ENCODE data around the gene JOSD1.

The JOSD1 gene

DNA sequence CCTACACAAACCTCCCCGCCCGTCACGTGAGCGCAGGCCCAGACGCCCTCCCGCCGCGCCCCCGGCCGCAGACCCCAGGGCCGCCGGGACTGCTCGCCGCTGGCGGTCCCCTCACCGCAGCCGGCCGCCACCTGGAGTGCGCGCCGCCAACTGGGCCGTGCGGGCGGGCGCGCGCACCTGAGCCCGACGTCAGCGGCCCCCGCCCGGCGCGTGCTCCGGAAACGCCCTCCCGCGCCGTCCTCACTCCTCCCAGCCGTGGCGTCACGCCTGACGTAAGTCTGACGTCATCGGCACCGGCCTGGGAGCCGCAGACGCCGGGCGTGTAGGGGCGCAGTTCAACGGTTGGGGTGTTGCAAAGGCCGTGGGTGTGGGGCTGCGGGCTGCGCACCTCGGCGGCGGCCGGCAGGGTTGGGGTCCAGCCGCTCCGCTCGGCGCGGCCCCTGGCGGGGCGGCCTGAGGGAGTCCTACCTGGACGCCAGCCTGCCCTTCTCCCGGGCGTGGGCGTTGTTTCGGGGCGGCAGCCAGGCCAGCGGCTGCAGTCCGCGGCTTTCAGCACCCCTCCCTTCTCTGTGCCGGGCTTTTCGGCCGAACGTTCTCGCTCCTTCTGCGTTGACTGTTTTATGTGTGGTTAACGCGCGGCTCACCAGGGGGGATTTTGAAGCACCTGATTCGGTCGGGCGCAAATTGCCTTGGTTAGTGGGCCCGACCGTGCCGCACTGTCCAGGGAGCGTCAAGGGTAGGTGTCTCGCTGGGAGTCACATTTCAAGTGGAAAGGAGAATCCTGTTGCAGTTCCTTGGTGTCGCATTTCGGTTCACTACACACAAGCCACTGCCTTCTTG is at the start of gene JOSD1:
Gene JOSD1, minus strand, starts transcription at position 155 of the 840 bp plus-strand sequence. CDS start 956 bp downstream, outside the sequence.
- peak; percentile 96 for DNase-seq (ENCODE audit: low read depth)

DNA sequence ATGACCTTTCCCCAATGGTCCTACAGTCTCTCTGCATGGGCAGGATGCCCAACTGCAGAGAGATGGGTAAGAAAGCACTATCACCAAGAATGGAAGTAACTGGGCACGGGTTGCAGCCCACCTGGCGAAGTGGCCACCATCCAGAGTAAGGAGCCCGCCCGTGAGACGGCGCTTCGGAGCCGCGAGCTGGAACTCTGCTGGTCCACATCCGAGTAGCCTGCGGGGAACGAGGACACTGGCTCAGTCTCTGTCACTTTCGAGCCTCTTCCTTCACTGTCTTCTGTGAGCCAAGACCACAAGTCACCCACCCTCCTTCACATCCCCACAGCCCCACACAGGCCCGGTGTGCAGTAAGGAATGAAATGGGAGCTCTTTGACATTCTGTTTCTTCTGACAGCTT is 49.4 kb upstream of the JOSD1 start:
- no peak for DNase-seq (ENCODE audit: low read depth)

DNA sequence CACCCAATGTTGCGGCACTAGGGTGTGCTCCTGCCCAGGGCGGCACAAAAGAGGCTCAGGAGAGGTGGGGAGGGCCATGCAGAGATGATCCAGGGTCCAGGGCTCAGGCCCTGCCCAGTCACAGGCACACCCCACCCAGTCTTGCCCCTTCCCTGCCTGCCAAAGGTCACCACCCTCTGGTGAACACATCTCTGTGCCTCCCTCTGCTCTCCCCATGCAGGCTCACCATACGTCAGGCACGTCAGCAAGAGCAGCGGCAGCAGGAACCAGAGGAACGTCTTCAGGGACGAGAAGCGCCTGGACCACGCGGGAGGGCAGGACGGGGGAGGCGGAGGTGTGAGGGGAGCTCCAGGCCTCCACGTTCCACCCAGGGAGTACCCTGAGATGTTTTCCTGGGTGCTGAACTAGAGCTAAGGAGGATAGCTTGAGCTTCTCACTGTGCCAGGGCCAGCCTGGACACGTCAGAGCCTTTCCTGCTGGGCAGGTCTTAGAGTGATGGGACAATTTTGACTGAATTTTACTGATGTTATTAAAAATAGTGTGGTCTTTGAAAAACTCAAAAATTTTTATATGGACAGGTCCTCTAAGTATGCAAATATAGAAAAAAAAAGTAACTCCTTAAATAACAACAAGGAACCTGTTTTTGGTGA is 47.9 kb upstream of the JOSD1 start:
- no peak for DNase-seq (ENCODE audit: low read depth)

DNA sequence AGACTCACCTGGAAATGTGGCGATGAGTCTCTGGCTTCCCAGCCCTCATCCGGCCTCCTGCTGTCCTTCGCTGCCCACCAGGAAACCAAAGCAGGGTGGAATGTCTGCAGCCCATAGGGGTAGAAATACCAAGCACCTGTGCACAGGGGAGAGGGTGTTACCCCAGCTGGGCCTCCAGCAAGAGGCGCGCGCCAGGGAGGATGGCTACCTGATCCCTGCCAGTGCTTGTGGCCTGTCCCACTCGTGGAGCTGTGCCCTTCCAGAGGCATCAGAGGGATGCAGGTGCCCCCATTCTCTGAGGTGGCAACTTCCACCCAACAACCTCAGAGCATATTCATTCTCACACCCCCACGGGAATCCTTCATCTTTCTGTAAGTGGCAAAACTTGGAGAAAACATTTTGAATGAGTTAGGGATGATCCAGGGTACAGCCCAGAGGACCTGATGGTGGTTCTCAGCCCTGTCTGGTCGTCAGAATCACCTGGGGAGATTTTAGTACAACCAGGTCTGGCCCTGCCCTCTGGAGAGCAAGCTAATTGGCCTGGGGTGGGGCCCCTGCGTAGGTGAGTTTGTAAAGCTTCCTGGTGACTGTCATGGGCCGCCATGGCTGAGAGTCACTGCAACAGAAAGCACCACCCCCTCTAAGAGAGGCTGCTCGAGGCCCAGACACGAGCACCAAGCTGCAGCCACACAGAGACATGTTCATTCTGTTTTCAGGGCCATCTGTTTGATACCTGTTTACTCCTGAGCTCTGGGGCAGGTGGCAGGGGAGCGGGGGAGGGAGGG is 45.1 kb upstream of the JOSD1 start:
- DNase-seq (ENCODE audit: low read depth) = no peak

DNA sequence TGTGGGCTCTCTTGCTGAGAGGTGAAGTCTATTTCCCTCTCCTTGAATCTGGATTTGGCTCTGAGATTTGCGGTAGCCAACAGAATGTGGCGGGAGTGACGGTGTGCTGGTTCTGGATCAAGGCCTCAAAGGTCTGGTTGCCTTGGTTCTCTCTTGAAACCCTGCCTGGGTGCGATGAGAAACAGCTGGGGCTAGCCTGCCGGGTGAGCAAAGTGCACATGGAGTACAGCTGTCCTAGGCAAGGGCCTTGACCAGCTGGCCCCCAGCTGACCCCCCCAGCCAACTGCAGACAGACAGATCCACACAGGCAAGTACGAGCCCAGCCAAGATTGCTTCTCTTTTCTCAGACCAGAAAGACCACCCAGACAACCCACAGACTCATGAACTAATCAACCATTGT is 44.2 kb upstream of the JOSD1 start:
- no peak for DNase-seq (ENCODE audit: low read depth)

DNA sequence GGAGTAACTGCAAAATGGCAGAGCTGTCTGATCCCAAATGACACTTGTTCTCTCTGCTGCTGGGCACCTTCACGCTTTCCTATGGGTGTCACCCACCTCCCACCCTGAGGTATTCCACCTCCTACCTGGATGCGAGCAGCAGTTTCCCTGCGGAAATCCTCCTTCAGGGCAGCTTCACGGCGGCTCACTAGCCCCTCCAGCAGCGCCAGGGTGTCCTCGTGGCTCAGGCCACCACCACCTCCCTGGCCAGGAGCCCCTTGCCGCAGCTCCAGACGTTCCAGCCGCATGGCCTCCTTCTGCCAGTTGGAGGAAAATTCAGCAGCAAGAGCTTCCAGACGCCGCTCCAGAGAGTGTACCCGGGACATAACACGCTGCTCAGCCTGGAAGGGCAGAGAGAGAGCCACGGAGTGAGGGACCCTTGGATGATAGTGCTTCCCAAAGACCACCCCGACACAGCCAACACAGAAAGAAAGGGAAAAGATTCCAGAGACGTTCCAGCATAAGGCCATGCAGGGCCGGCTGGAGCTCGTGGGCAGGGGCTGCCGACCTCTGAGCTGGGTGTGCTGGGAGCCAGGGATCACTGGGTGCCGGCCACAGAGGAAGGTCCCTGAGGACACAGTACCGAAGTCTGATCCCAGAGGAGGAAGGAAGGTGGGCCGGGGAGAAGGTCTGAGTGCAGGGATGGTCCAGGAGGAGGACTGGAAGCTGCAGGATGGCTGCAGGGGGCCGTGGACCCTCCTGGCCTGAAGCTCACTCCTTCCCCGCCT is 41.6 kb upstream of the JOSD1 start:
- no peak for DNase-seq (ENCODE audit: low read depth)

DNA sequence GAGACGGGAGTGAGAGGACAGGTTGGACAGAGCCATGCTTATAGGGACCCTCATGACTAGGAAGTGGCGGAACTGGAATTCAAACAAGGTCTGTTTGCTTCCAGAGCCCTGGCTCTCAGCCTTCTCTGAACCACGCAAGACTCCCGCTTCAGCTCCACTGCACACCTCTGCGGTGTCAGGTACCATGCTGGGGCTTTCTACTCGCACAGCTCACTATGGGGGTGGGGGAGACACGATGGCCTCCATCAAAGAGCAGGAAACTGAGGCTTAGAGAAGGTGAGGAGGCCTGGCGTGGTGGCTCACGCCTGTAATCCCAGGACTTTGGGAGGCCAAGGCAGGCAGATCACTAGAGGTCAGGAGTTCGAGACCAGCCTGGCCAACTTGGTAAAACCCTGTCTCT is 40.8 kb upstream of the JOSD1 start:
- no peak for DNase-seq (ENCODE audit: low read depth)

DNA sequence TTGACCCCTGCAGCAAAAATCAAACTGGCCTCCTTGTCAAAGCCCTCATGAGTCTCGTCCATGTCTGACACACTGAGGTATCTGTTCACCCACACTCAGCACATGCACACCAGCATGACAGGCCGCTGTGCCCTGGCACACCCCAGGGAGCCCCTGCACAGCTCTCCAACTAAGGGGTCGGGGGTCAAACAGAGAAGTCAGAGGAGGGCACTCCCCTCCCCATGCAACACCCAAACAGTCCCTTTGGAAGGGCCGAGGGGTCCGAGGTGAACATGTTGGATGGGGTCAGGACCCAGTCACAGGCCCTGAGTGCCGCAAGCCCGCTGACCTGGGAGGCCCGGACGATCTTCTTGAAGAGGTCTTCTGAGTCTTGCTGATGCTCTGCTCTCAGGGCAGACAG is 40.4 kb upstream of the JOSD1 start:
- DNase-seq (ENCODE audit: low read depth) = no peak

DNA sequence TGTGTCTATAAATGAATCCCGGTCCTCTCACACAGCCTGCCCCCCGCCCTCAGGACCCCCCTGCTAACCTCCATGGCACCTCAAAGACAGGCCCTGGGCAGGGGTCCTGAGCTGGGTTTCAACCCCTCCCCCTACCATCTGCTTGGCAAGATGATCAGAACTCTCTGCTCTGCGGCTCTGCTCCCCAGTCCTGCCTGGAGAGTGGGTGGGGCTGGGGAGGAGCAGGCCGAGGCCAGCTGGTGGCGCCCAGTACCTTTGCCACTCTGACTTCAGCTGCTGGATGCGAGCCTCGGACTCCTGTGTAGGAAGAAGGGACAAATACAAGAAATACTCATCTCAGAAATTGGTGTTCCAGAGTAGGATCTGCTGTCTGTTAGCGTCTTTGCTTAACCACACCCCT is 40.0 kb upstream of the JOSD1 start:
- no peak for DNase-seq (ENCODE audit: low read depth)

DNA sequence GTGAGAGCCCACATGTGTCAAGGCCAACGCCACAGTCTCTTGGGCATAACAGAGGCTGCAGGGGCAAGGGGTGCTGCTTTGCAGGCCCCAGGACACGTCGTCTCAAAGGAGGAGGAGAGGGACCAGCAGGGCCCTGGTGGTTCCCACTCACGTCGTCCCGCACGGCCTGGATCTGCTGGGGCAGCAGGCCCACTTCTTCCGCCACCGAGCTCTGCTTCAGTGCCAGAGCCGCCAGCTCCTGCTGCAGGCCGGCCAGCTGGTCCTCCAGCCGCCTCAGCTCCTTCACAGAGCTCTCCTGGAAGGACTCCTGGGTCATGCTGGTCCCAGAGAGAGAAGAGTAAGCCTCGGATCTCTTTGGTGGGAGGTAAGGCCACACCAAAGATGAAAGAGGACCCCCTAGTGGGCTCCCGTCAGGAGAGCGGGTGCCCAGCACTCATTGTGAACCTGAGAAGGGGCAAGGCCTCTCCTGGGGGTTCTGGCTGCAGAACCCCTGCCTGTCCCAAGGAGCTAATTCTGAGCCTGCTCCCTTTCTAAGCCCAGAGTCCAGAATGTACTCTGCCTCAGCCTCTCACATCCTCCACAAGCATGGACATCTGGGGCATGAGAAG is 39.5 kb upstream of the JOSD1 start:
- DNase-seq (ENCODE audit: low read depth) = no peak

DNA sequence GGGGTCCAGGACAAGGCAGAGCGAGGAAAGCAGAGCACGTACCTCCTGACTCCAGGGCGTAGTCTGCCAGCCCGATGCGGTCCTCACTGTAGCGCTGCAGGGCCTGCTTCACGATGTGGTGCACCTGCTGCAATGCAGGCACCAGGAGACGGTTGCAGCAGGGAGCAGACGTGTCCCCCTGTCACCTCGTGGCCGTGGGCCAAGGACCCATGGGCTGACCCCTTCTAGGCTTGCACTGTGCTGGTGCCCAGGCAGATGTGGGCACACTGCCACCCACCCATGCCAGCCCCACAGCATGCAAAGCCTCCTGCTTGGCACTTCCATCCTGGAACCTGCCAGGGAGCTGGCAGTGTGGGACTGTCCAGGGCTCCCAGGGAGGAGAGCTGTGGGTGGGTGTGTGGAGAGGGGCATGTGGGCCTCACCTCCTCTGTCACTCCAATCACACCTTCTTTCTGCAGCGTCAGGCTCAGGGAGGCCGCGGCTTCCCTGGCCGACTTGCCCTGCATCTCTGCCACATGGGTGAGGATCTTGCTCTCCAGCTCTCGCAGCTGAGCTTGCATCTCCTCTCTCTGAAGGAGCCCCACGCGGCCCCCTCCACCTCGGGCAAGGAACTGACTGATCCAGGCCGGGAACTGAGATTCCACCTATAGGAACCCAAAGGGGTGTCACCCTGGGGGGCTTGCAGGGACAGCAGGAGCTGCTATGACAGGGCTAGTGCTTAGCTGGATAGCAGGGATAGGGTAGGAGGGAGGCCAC is 38.7 kb upstream of the JOSD1 start:
- no peak for DNase-seq (ENCODE audit: low read depth)

DNA sequence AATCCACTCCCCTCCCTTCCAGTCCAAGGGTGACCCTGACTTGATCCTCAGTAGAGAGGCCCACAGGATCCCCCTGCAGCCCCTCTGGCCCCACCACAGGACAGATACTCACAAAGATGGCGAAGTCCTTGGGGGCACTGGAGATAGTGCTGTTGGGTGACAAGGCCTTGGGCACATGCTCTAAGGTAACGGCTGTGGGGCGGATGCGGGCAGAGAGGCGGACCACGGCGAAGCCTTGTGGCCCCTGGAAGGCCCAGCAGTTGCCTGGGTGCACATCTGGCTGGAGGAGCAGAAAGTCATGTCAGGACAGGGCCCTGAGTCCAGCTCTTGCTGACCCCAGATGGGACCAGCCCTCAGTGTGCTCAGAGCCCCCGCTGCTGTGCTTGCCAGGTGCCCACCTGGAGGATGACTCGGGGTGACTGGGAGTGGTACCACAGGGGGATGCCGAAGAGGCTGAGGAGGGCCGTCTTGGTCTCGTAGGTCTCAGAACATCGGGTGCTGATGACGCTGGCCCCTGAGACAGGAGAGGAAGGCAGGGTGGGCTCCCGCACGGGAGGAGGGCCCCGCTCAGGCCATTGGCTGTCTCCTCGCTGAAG is 37.8 kb upstream of the JOSD1 start:
- no peak for DNase-seq (ENCODE audit: low read depth)

DNA sequence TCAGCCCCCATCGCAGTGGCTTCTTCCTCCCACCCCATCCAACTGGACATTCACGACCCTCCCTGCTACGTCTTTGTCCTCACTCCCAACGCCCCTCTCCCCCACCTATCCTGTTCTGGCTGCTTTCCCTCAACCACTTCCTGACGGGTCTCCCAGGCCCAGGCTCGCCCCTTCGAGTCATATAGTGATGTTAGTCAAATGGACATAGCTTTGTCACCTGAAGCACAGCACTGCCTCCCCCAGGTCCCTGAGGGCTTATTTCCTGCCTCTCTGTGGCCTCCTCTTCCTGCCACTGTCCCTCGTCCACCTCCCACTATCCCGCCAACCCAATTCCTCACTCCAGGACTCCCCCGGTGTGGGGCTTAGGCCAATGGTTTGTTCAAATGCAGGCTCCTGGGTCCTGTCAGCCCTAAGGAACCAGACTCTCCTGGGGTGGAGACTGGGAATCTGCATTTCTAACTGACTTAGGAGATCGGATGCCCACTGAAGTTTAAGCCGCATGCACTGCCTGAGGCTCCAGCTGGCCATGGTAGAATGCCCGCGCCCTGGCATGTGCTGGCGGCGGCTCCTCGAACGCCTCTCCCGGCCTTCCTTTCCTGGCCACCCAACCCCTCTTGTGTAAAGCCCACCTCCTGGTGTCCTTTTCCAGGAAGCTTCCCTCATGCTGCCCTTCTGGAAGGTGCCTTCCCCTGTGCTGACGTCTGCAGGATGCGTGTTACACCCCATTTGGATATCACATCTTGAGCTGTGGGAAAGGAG is 36.7 kb upstream of the JOSD1 start:
- peak; percentile 48 for DNase-seq (ENCODE audit: low read depth)

DNA sequence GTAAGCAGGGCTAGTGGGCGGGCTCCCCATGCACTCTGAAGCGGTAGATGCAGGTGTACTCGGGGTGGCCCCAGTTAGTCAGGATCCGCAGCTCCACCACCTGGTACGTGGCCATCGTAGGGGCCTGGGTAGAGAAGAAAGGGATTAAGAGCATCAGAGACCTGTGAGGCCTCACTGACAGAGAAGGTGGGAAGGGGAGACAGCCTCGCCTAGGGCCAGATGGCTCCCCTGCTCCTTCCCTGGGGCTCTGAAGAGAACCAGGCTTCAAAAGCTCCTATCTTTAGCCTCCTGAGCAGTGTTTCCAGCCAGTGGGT is 35.5 kb upstream of the JOSD1 start:
- no peak for DNase-seq (ENCODE audit: low read depth)

DNA sequence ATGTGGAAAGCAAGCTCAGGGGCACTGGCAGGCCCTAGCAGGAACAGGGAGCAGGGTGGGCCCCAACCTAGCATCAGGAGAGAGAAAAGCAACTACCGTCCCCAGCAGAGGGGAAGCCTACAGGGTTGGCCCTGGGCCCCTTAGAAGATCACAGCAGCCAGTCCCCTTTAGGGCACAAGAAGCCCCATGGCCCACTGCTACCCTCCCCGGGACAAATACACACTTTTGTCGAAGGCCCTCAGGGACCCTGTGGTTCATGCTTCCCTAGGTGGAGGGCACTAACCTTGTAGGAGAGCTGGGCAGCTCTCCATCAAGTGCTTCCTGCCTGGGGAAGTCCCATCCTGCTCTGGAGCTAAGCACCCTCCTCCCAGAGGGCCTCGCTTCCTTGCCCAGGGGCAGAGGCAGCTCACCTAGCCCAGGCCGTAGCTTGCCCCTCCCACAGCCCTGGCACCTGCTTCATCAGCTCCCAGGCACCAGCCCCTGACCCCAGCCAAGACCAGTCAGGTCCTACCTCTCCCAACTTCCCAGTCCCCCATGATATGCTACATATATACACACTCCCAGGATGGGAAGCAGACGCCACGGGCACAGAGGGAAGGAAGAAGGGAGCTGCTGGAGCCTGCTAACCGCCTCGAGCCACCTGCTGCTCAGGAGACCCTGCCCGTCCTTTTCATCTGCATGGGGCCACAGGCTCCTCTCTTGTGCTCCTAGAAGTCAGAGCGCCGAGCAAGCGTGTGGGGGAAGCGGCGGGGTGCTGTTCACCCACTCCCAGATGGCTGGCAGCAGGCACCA is 34.9 kb upstream of the JOSD1 start:
- no peak for DNase-seq (ENCODE audit: low read depth)

DNA sequence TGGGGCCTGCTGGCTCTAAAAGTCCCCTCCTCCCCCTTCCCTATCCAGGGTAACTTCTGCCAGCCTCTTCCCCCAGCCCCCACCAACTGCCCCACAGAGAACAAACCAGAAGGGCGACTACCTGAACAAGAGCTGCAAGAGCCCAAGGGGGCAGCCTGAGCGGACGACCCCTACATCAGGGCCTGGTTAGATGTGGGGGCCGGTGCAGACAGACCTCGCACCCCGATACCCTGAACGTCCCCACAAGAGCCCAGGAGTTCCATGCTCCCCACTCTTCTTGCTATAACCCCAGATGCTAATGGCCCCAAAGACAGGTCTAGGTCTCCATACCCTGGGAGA is 34.4 kb upstream of the JOSD1 start:
- no peak for DNase-seq (ENCODE audit: low read depth)

DNA sequence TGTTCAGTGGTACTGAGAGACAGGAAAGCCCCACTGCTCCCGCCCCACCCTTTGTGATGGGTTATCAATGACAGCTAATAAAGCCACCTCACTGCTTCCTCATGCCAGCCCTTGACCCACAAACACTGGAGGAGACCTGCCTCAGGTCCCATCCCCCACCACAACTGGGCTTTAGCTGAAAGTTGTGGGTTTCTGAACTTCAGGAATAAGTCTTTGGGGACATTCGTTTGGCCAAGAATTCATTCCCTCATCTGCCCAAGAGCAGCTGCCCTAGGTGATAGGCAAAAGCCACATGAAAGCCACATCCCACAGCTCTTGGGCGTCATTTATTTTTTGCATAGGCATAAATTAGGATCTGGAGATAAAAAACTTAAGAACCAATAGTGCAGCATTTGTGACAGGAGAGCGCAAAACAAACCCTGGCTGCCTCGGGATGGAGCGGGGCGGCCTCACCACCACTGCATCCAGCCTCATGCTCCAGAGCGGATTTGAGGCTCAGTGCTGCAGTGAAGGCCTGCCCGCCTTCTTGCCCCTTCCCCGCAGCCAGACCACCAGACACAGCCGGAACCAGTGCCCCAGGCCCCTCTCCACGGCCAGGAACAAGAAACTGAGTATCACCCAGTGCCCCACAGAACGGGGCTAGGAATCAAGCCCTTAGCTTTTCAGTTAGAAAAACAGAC is 33.8 kb upstream of the JOSD1 start:
- DNase-seq (ENCODE audit: low read depth) = no peak

DNA sequence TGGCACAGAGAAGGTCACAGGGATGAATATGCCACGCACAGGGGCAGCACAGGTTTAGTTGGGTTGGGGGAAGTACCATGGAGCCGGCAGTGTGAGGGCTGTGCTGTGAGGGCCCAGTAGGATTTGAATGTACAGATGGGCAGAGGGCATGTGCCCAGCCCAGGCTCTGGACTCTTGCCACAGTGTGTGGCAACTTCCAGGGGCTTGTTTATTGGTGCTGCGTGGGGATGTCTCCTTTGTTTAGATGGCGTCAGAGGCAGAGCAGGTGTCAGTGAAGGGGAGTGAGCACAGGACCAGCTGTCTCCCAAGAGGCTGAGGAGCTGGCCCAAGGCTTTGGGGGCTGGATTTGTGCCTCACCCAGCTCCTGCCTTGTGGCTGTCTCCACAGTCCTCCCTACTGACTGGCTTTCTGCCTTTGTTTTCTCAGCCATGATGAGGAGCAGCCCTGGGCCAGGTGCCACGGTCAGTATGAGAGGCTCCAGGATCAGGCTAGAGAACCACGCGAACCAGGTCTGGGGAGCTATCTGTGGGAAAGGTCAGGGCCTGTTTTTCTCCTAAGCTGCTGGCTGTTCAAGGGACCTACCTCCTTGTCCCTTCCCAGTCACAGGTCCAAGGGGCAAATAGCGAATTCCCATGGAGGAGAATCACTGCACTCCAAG is 33.1 kb upstream of the JOSD1 start:
- no peak for DNase-seq (ENCODE audit: low read depth)
